IMR-90 (cell line): ENCODE data around the gene SNCG. TPM values are rescaled to one million over a fixed set of nuclear protein-coding genes. Genes with fewer than 3 reads are reported as not detected.

Experiments
- ATAC-seq: fragments of 200-7000 bp; cut with Tn5 transposase; 2 replicates; pipeline ENCODE4 v1.9.1; 2020; ENCODE audit warnings: low read depth, mild to moderate bottlenecking, moderate library complexity
- BruUV-seq: library from RNA; stranded (reverse); fragments of 400-500 nt; replicated peaks from 2 replicates; lab custom pipeline; 2021; lab: Mats Ljungman, UMichigan
- CTCF ChIA-PET: fragments of 300-600 bp; formaldehyde crosslinking; extraction: SDS; loops from one replicate; lab custom pipeline; 2021; ENCODE audit warnings: antibody characterized with exemption; lab: Yijun Ruan, JAX
- POLR2A ChIA-PET: fragments of 300-600 bp; sonication (Branson Sonifier 250); formaldehyde crosslinking; loops from one replicate; lab custom pipeline; 2022; ENCODE audit warnings: antibody characterized with exemption; ENCODE audit not compliant: unreplicated experiment; lab: Charles Lee
- DNase-seq: peaks from one replicate; pipeline ENCODE4 v3.0.0; 2013
- H2AFZ ChIP-seq: replicated peaks from 2 replicates; pipeline ENCODE3; 2013; ENCODE audit warnings: low read length, mild to moderate bottlenecking; ENCODE audit not compliant: poor library complexity
- H2AK5ac ChIP-seq: 2 replicates; pipeline ENCODE4 v1.6.1; 2013; ENCODE audit warnings: low read depth, low read length, inconsistent platforms
- H2AK9ac ChIP-seq: replicated peaks from 2 replicates; pipeline ENCODE3; 2013; ENCODE audit warnings: mild to moderate bottlenecking, low read depth, low read length, moderate library complexity; ENCODE audit not compliant: poor library complexity
- H2BK120ac ChIP-seq: 2 replicates; pipeline ENCODE4 v1.6.1; 2013; ENCODE audit warnings: low read depth, low read length, inconsistent platforms
- H2BK15ac ChIP-seq: 3 replicates; pipeline ENCODE4 v1.6.1; 2013; ENCODE audit warnings: low read depth, low read length, inconsistent platforms
- H2BK20ac ChIP-seq: 2 replicates; pipeline ENCODE4 v1.6.1; 2013; ENCODE audit warnings: low read depth, mild to moderate bottlenecking, inconsistent platforms, low read length, moderate library complexity
- H2BK5ac ChIP-seq: 2 replicates; pipeline ENCODE4 v1.6.1; 2013; ENCODE audit warnings: mild to moderate bottlenecking, low read depth, low read length, inconsistent platforms; ENCODE audit not compliant: poor library complexity, severe bottlenecking
- H3K14ac ChIP-seq: replicated peaks from 2 replicates; pipeline ENCODE4 v1.6.1; 2013; ENCODE audit warnings: low read depth, low read length, inconsistent platforms
- H3K18ac ChIP-seq: 2 replicates; pipeline ENCODE4 v1.6.1; 2013; ENCODE audit warnings: low read depth, low read length, control low read depth
- H3K23ac ChIP-seq: 2 replicates; pipeline ENCODE4 v1.6.1; 2013; ENCODE audit warnings: low read depth, low read length, inconsistent platforms
- H3K27ac ChIP-seq: 2 replicates; pipeline ENCODE4 v1.5.1; 2013; ENCODE audit warnings: mild to moderate bottlenecking, control low read depth, low read length; ENCODE audit not compliant: insufficient read depth
- H3K27me3 ChIP-seq: 2 replicates; pipeline ENCODE4 v1.6.1; 2013; ENCODE audit warnings: low read length; ENCODE audit not compliant: control insufficient read depth, insufficient read depth
- H3K36me3 ChIP-seq: 2 replicates; pipeline ENCODE4 v1.6.1; 2013; ENCODE audit warnings: low read length, mixed read lengths; ENCODE audit not compliant: control insufficient read depth, insufficient read depth
- H3K4ac ChIP-seq: 2 replicates; pipeline ENCODE4 v1.6.1; 2013; ENCODE audit warnings: low read depth, low read length, inconsistent platforms
- H3K4me1 ChIP-seq: 2 replicates; pipeline ENCODE4 v1.6.1; 2013; ENCODE audit warnings: low read length, mixed read lengths; ENCODE audit not compliant: control insufficient read depth, insufficient read depth
- H3K4me2 ChIP-seq: 2 replicates; pipeline ENCODE4 v1.6.1; 2013; ENCODE audit warnings: low read depth, mild to moderate bottlenecking, control low read depth, low read length, moderate library complexity
- H3K4me3 ChIP-seq: 2 replicates; pipeline ENCODE4 v1.5.1; 2013; ENCODE audit warnings: low read depth, mild to moderate bottlenecking, control low read depth, low read length, moderate library complexity; ENCODE audit not compliant: insufficient read depth
- H3K56ac ChIP-seq: 2 replicates; pipeline ENCODE4 v1.6.1; 2013; ENCODE audit warnings: low read length, inconsistent platforms; ENCODE audit not compliant: insufficient read depth; ENCODE audit errors: extremely low read depth
- H3K79me1 ChIP-seq, 2 experiments: 2 replicates each; pipeline ENCODE4 v1.6.1; 2013; ENCODE audit warnings: low read length in 2 of 2, inconsistent platforms in 1 of 2, low read depth in 1 of 2
- H3K9ac ChIP-seq: 2 replicates; pipeline ENCODE4 v1.6.1; 2013; ENCODE audit warnings: low read depth, low read length, control low read depth
- H3K9me1 ChIP-seq: 2 replicates; pipeline ENCODE4 v1.6.1; 2013; ENCODE audit warnings: low read length, inconsistent platforms; ENCODE audit not compliant: insufficient read depth
- H3K9me3 ChIP-seq: 2 replicates; pipeline ENCODE4 v1.6.1; 2013; ENCODE audit warnings: low read length; ENCODE audit not compliant: control insufficient read depth, insufficient read depth
- H4K20me1 ChIP-seq: 2 replicates; pipeline ENCODE4 v1.6.1; 2013; ENCODE audit warnings: low read length, inconsistent platforms; ENCODE audit not compliant: insufficient read depth
- H4K5ac ChIP-seq: 2 replicates; pipeline ENCODE4 v1.6.1; 2013; ENCODE audit warnings: mild to moderate bottlenecking, low read depth, low read length, control low read depth
- H4K8ac ChIP-seq, 2 experiments: 2 replicates each; pipeline ENCODE4 v1.6.1; 2013; ENCODE audit warnings: low read depth in 2 of 2, low read length in 2 of 2, control low read depth in 1 of 2, inconsistent platforms in 1 of 2
- H4K91ac ChIP-seq: 2 replicates; pipeline ENCODE4 v1.6.1; 2013; ENCODE audit warnings: low read depth, low read length, inconsistent platforms; ENCODE audit not compliant: insufficient read depth
- FOS ChIP-seq: fragments of 150-350 bp; IDR thresholded peaks from 2 replicates; pipeline ENCODE4 v1.6.1; 2016; ENCODE audit warnings: low read depth, low read length
- NFE2L2 ChIP-seq: fragments of 150-350 bp; IDR thresholded peaks from 2 replicates; pipeline ENCODE4 v1.6.1; 2016; ENCODE audit warnings: low read depth, mild to moderate bottlenecking, low read length
- RAD21 ChIP-seq: IDR thresholded peaks from 2 replicates; pipeline ENCODE4 v1.6.1; 2012; ENCODE audit warnings: low read length, improper control_type of control experiment
- WGBS, 2 experiments: methylation state at CpG; one replicate each; pipeline versions ENCODE4 v1.1.5 to v1.1.7; 2013; ENCODE audit warnings: missing lambda C conversion rate in 2 of 2; ENCODE audit not compliant: insufficient read length in 1 of 2; ENCODE audit errors: extremely low coverage in 2 of 2; 5-methylcytosine and 5-hydroxymethylcytosine counted together
- dilution Hi-C: fragments of 300-500 bp; cut with HindIII; formaldehyde crosslinking; loops from one replicate; pipeline ENCODE4 v1.14.3; 2018; ENCODE audit warnings: low sequenced_read_pairs; ENCODE audit not compliant: unreplicated experiment
- in situ Hi-C: fragments of 300-500 bp; cut with MboI; formaldehyde crosslinking; loops from 3 replicates; pipeline ENCODE4 v1.14.3; 2019; ENCODE audit warnings: low sequenced_read_pairs, inconsistent platforms, mixed read lengths
- intact Hi-C: fragments of 100-400 bp; cut with micrococcal nuclease; formaldehyde crosslinking; loops from 2 replicates; pipeline ENCODE4 v1.10.0; 2022
- polyA plus RNA-seq, 3 experiments: library from polyadenylated mRNA; depleted of rRNA; stranded (reverse); fragments of >200 nt; gene quantifications; 2 replicates each; pipeline ENCODE4 v1.2.3, GENCODE V29; 2012; ENCODE audit warnings: low replicate concordance in 1 of 3
- total RNA-seq: library from RNA; depleted of rRNA; stranded (reverse); fragments of >200 nt; gene quantifications from 2 replicates; pipeline ENCODE4 v1.2.3, GENCODE V29; 2012

Gene SNCG
- total and polyA plus RNA-seq, 2 of the 4 experiments (the other 2 are of a cell fraction): 10.6 to 19.0 TPM

GRCh38 chr10:86941426-86941825 lies 17.0 kb upstream of the SNCG start:
- dilution Hi-C loops: no loop called here
- no peaks in the 10 kb centered on the region; a peak in 1 of 4 replicates for H3K79me1 ChIP-seq

More at GRCh38 chr10:86941426-86941825, 17.0 kb upstream of the SNCG start:
- peaks cover 5% of the 10 kb centered on the region for H3K4me1 ChIP-seq
- no peaks in the 10 kb centered on the region for H4K20me1 ChIP-seq
- H2BK15ac ChIP-seq: no peak overlapping the region
- DNase-seq (no peak), ATAC-seq (no peak)
- no peak overlapping the region for H3K9ac ChIP-seq
- no peak overlapping the region for H3K18ac ChIP-seq
- no peak overlapping the region for H3K4me3 ChIP-seq
- no peak overlapping the region for H2BK20ac ChIP-seq
- no peak for TF ChIP-seq RAD21
- TF ChIP-seq FOS: no peak
- no peak for TF ChIP-seq NFE2L2
- WGBS, 2 experiments: no CpG with 5 or more reads among the region's 2 CpGs
- no peak overlapping the region for H4K8ac ChIP-seq
- no peak overlapping the region for H3K56ac ChIP-seq
- no peak overlapping the region for H2AK9ac ChIP-seq
- POLR2A ChIA-PET: no interaction called here
- peaks cover 2% of the 10 kb centered on the region; the same call in 1 of the 2 replicates for H3K27me3 ChIP-seq
- no peaks in the 10 kb centered on the region for H3K36me3 ChIP-seq
- in situ Hi-C loops (no loop called here), intact Hi-C loops (no loop called here)
- no TSS peak for BruUV-seq
- H4K91ac ChIP-seq: no peak overlapping the region
- peaks cover 10% of the 10 kb centered on the region for H3K9me1 ChIP-seq
- no peak overlapping the region for H3K4ac ChIP-seq
- H3K23ac ChIP-seq: no peak overlapping the region
- H3K14ac ChIP-seq: no peak overlapping the region
- no peak overlapping the region for H3K4me2 ChIP-seq
- no peak overlapping the region for H2BK120ac ChIP-seq
- H2BK5ac ChIP-seq: no peak overlapping the region
- H2AK5ac ChIP-seq: no peak overlapping the region
- H4K5ac ChIP-seq: no peak overlapping the region
- no peak overlapping the region for H3K27ac ChIP-seq
- no peak overlapping the region for H2AFZ ChIP-seq
- no peaks in the 10 kb centered on the region for H3K9me3 ChIP-seq
- CTCF ChIA-PET: no interaction called here
